HepG2 (cell line): ENCODE data around the gene BTG2. TPM values are rescaled to one million over a fixed set of nuclear protein-coding genes. Genes with fewer than 3 reads are reported as not detected.
A peak's percentile ranks its signal among the peaks of the same experiment; 100 is the strongest.

Experiments used
- ATF3 ChIP-seq: sonication (generic); formaldehyde crosslinking; IDR thresholded peaks from 2 replicates; pipeline ENCODE4 v1.4.0; 2020; ENCODE audit warnings: missing genetic modification reagents
- CAMTA2 ChIP-seq: sonication (generic); formaldehyde crosslinking; IDR thresholded peaks from 2 replicates; pipeline ENCODE4 v1.4.0; 2020; ENCODE audit warnings: mild to moderate bottlenecking, missing genetic modification reagents, borderline replicate concordance
- HNRNPLL ChIP-seq: fragments of 200-400 bp; formaldehyde crosslinking; IDR thresholded peaks from 2 replicates; pipeline ENCODE4 v1.6.1; 2017; ENCODE audit warnings: mild to moderate bottlenecking, low read depth, low read length; ENCODE audit not compliant: poor library complexity, severe bottlenecking
- KAT8 ChIP-seq: IDR thresholded peaks from 2 replicates; pipeline ENCODE4 v1.6.1; 2016; ENCODE audit warnings: missing genetic modification reagents, missing compliant biosample characterization
- KLF15 ChIP-seq: sonication (generic); formaldehyde crosslinking; IDR thresholded peaks from 2 replicates; pipeline ENCODE4 v1.8.1; 2023; ENCODE audit warnings: borderline replicate concordance, mild to moderate bottlenecking, inconsistent platforms, missing genetic modification reagents, mixed read lengths
- KLF16 ChIP-seq, 2 experiments: sonication (generic) in 1 of 2; formaldehyde crosslinking in 1 of 2; IDR thresholded peaks; 2 replicates each; pipeline versions ENCODE4 v1.6.1 to v1.8.0; 2016 to 2023; ENCODE audit warnings: missing genetic modification reagents in 2 of 2, missing compliant biosample characterization in 1 of 2
- MAX ChIP-seq: IDR thresholded peaks from 2 replicates; pipeline ENCODE4 v1.6.1; 2012; ENCODE audit warnings: inconsistent platforms
- MED8 ChIP-seq: sonication (generic); formaldehyde crosslinking; IDR thresholded peaks from 2 replicates; pipeline ENCODE4 v1.8.1; 2023; ENCODE audit warnings: mild to moderate bottlenecking, missing genetic modification reagents; ENCODE audit not compliant: insufficient replicate concordance
- NFKB2 ChIP-seq: sonication (generic); formaldehyde crosslinking; IDR thresholded peaks from 2 replicates; pipeline ENCODE4 v1.4.0; 2020; ENCODE audit warnings: missing genetic modification reagents, borderline replicate concordance
- NRL ChIP-seq: sonication (generic); formaldehyde crosslinking; IDR thresholded peaks from 2 replicates; pipeline ENCODE4 v1.5.0; 2020; ENCODE audit warnings: missing genetic modification reagents, mild to moderate bottlenecking, moderate library complexity, borderline replicate concordance
- PAWR ChIP-seq: sonication (generic); formaldehyde crosslinking; IDR thresholded peaks from 2 replicates; pipeline ENCODE4 v1.4.0; 2020; ENCODE audit warnings: missing genetic modification reagents, mild to moderate bottlenecking, borderline replicate concordance
- SMARCE1 ChIP-seq: fragments of 450-650 bp; IDR thresholded peaks from 2 replicates; pipeline ENCODE4 v1.6.1; 2017; ENCODE audit warnings: borderline replicate concordance
- STAG1 ChIP-seq: sonication (generic); formaldehyde crosslinking; IDR thresholded peaks from 2 replicates; pipeline ENCODE4 v1.4.0; 2020; ENCODE audit warnings: missing genetic modification reagents
- THAP7 ChIP-seq: sonication (generic); formaldehyde crosslinking; IDR thresholded peaks from 2 replicates; pipeline ENCODE4 v1.8.1; 2023; ENCODE audit warnings: mild to moderate bottlenecking, missing genetic modification reagents
- ZFP37 ChIP-seq: sonication (generic); formaldehyde crosslinking; IDR thresholded peaks from 2 replicates; pipeline ENCODE4 v1.4.0; 2020; ENCODE audit warnings: missing genetic modification reagents, borderline replicate concordance
- ZNF138 ChIP-seq: sonication (generic); formaldehyde crosslinking; IDR thresholded peaks from 2 replicates; pipeline ENCODE4 v1.5.0; 2020; ENCODE audit warnings: mild to moderate bottlenecking, low read depth, missing genetic modification reagents
- ZNF44 ChIP-seq: sonication (generic); formaldehyde crosslinking; IDR thresholded peaks from 2 replicates; pipeline ENCODE4 v1.5.1; 2020; ENCODE audit warnings: mild to moderate bottlenecking, missing genetic modification reagents
- ZNF556 ChIP-seq: sonication (generic); formaldehyde crosslinking; IDR thresholded peaks from 2 replicates; pipeline ENCODE4 v1.4.0; 2020; ENCODE audit warnings: mild to moderate bottlenecking, missing genetic modification reagents, borderline replicate concordance
- polyA plus RNA-seq, 8 experiments: library from polyadenylated mRNA; depleted of rRNA in 3 of 8; stranded (reverse) in 7 of 8; unstranded in 1 of 8; fragments of >200 nt; fragmentation: Illumina TruSeq in 4 of 8; extraction: Trizol in 4 of 8; gene quantifications; 2 replicates each; pipeline versions ENCODE4 v1.2.1 to v1.2.3, GENCODE V29; 2011 to 2016; ENCODE audit warnings: low read depth in 4 of 8, missing spikeins in 1 of 8, mixed read lengths in 1 of 8; ENCODE audit not compliant: insufficient read depth in 1 of 8
- total RNA-seq, 5 experiments: library from RNA; depleted of rRNA; stranded (reverse); fragments of >200 nt; fragmentation: Illumina TruSeq; extraction: Trizol; gene quantifications; 2 replicates each; pipeline ENCODE4 v1.2.3, GENCODE V29; 2016; ENCODE audit warnings: low read depth in 1 of 5
- TF ChIP-seq, protein P1 (sequence below): sonication (generic); formaldehyde crosslinking; IDR thresholded peaks from 2 replicates; pipeline ENCODE4 v1.5.1; 2020; ENCODE audit warnings: mild to moderate bottlenecking, moderate library complexity, missing genetic modification reagents
- TF ChIP-seq, protein P2 (sequence below): sonication (generic); formaldehyde crosslinking; IDR thresholded peaks from 2 replicates; pipeline ENCODE4 v1.8.1; 2022; ENCODE audit warnings: low read depth, mild to moderate bottlenecking, missing genetic modification reagents

Gene BTG2
- total and polyA plus RNA-seq, 2 of the 13 experiments (the other 11 are each of a cell fraction or from before 2014, with no cell fraction given): 13.6 to 18.3 TPM

DNA sequence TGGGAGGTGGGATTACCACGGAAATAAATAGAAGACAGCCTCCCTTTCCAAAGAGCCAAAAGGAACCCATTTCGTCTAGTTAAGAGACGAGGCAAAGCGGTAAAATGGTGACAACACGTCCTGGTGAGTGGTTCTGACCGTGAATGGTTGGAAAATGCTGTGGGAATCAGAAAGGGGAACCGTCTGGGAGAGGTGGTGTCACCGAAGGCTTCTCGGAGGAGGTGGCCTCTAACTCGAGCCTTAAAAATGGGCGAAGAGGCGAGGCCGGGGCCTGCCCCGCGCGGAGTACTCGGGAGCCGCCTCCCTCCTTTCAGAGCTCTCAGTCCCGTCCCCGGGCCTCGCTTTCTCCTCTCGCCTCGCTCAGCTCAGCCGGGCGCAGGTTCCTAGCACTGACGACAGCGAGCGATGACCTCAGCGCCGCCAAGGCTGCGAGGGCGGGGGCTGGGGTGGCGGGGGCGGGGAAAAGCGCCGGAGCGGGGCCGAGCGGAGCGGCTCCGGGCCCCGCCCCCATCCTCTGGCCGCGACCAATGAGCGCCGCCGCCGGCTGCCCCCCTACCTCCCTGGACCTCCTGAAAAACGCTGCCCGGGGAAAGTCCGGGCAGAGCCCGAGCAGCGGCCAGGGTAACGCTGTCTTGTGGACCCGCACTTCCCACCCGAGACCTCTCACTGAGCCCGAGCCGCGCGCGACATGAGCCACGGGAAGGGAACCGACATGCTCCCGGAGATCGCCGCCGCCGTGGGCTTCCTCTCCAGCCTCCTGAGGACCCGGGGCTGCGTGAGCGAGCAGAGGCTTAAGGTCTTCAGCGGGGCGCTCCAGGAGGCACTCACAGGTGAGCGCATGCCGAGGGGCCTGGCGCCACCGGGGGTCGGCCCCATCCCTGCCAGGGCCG is at the start of gene BTG2 (continued):
- no peak for TF ChIP-seq MED8 (CRISPR knock-in tag)
- TF ChIP-seq NRL (CRISPR knock-in tag): no peak; the same call in 1 of the 2 replicates
- TF ChIP-seq CAMTA2 (CRISPR knock-in tag): peak; percentile 76; the same call in 1 of the 2 replicates
- peak in 1 of 2 experiments; percentile 76; a peak in 2 of 4 replicates for TF ChIP-seq KLF16 (CRISPR knock-in tag; IDR thresholded peaks at IDR 0.05)
- TF ChIP-seq KAT8 (CRISPR knock-in tag): peak; percentile 75; the same call in 1 of the 2 replicates
- peak; percentile 96; the same call in 1 of the 2 replicates for TF ChIP-seq NFKB2
- TF ChIP-seq ZNF138: 0 out of 2 replicates have a peak, but pooled peaks have one; percentile 40
- TF ChIP-seq THAP7 (CRISPR knock-in tag): peak; percentile 9; the same call in 1 of the 2 replicates
- peak; percentile 53 for TF ChIP-seq MAX
- TF ChIP-seq ATF3 (CRISPR knock-in tag): peak; percentile 71
- TF ChIP-seq, protein P1, sequence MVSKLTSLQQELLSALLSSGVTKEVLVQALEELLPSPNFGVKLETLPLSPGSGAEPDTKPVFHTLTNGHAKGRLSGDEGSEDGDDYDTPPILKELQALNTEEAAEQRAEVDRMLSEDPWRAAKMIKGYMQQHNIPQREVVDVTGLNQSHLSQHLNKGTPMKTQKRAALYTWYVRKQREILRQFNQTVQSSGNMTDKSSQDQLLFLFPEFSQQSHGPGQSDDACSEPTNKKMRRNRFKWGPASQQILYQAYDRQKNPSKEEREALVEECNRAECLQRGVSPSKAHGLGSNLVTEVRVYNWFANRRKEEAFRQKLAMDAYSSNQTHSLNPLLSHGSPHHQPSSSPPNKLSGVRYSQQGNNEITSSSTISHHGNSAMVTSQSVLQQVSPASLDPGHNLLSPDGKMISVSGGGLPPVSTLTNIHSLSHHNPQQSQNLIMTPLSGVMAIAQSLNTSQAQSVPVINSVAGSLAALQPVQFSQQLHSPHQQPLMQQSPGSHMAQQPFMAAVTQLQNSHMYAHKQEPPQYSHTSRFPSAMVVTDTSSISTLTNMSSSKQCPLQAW (CRISPR knock-in tag): peak; percentile 71
- peak; percentile 51; the same call in 1 of the 2 replicates for TF ChIP-seq ZNF556 (CRISPR knock-in tag)
- TF ChIP-seq, protein P2, sequence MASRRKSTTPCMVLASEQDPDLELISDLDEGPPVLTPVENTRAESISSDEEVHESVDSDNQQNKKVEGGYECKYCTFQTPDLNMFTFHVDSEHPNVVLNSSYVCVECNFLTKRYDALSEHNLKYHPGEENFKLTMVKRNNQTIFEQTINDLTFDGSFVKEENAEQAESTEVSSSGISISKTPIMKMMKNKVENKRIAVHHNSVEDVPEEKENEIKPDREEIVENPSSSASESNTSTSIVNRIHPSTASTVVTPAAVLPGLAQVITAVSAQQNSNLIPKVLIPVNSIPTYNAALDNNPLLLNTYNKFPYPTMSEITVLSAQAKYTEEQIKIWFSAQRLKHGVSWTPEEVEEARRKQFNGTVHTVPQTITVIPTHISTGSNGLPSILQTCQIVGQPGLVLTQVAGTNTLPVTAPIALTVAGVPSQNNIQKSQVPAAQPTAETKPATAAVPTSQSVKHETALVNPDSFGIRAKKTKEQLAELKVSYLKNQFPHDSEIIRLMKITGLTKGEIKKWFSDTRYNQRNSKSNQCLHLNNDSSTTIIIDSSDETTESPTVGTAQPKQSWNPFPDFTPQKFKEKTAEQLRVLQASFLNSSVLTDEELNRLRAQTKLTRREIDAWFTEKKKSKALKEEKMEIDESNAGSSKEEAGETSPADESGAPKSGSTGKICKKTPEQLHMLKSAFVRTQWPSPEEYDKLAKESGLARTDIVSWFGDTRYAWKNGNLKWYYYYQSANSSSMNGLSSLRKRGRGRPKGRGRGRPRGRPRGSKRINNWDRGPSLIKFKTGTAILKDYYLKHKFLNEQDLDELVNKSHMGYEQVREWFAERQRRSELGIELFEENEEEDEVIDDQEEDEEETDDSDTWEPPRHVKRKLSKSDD (CRISPR knock-in tag): 0 out of 2 replicates have a peak, but pooled peaks have one; percentile 3
- no peak for TF ChIP-seq ZNF44
- no peak for TF ChIP-seq PAWR
- TF ChIP-seq ZFP37 (CRISPR knock-in tag): 0 out of 2 replicates have a peak, but pooled peaks have one; percentile 29
- TF ChIP-seq STAG1 (CRISPR knock-in tag): 0 out of 2 replicates have a peak, but pooled peaks have one; percentile 10
- TF ChIP-seq HNRNPLL: no peak
- TF ChIP-seq SMARCE1: no peak
- no peak for TF ChIP-seq KLF15
